Fibroblast of the aortic adventitia (primary cell): ENCODE data around the gene TUBG2. TPM values are rescaled to one million over a fixed set of nuclear protein-coding genes. Genes with fewer than 3 reads are reported as not detected.
"Not testable (repeated sequence)": the region's sequence is repeated elsewhere in the genome, so short reads cannot be mapped to it uniquely, and the experiment has no call there.

Source experiments
- DNase-seq: peaks from one replicate; pipeline ENCODE4 v3.0.0-alpha.2; 2010; ENCODE audit warnings: low read depth
- H3K4me3 ChIP-seq: 2 replicates; pipeline ENCODE4 v1.5.1; 2011; ENCODE audit warnings: low read depth, mild to moderate bottlenecking, control low read depth, low read length, moderate library complexity
- CTCF ChIP-seq: IDR thresholded peaks from 2 replicates; pipeline ENCODE4 v1.5.1; 2011; ENCODE audit warnings: mild to moderate bottlenecking, low read length, control low read depth, inconsistent platforms; ENCODE audit not compliant: insufficient read depth
- total RNA-seq: library from RNA; depleted of rRNA; stranded (reverse); fragments of >200 nt; gene quantifications from 2 replicates; pipeline ENCODE4 v1.2.3, GENCODE V29; 2012; ENCODE audit warnings: low replicate concordance

TUBG2 gene
- total RNA-seq, 1 donor, result 12.1 TPM

- TF ChIP-seq CTCF, result no peak
- DNase-seq, result no peak
- H3K4me3 ChIP-seq, result no peak overlapping the region
Measured at GRCh38 chr17:42623271-42623670, 35.8 kb upstream of the TUBG2 start.

- no peak overlapping the region for H3K4me3 ChIP-seq
- TF ChIP-seq CTCF, result peak; percentile 4
- peak; percentile 67 for DNase-seq
Measured at GRCh38 chr17:42623732-42624596, 35.1 kb upstream of the TUBG2 start.

GRCh38 chr17:42627032-42627764 lies 31.9 kb upstream of the TUBG2 start:
- not testable (repeated sequence) for DNase-seq, H3K4me3 ChIP-seq

GRCh38 chr17:42629411-42630009 lies 29.6 kb upstream of the TUBG2 start:
- no peak for TF ChIP-seq CTCF
- DNase-seq, result no peak

GRCh38 chr17:42632949-42633444 lies 26.1 kb upstream of the TUBG2 start:
- H3K4me3 ChIP-seq, result no peak overlapping the region
- DNase-seq, result no peak
- no peak for TF ChIP-seq CTCF

More at GRCh38 chr17:42629411-42630009, 29.6 kb upstream of the TUBG2 start:
- H3K4me3 ChIP-seq, result no peak overlapping the region

GRCh38 chr17:42639525-42640113 lies 19.5 kb upstream of the TUBG2 start:
- no peak for DNase-seq
- TF ChIP-seq CTCF, result no peak
- no peak overlapping the region for H3K4me3 ChIP-seq
